MV-4-11 (cell line): ENCODE measurements around the gene STAT3.
"Not testable (repeated sequence)": the region's sequence is repeated elsewhere in the genome, so short reads cannot be mapped to it uniquely, and the experiment has no call there.

Source experiments
- DNase-seq: peaks from one replicate; lab custom pipeline; 2025; lab: John Stamatoyannopoulos, UW

STAT3 gene

GRCh38 chr17:42346481-42346880 is 41.8 kb downstream of the STAT3 start:
- DNase-seq, result no peak

- DNase-seq, result peak; percentile 13
Observed at GRCh38 chr17:42345396-42346073, 42.7 kb downstream of the STAT3 start.

- DNase-seq, result peak; percentile 87
Observed at GRCh38 chr17:42342242-42343008, 45.8 kb downstream of the STAT3 start.

- no peak for DNase-seq
Observed at GRCh38 chr17:42341568-42341967, 46.7 kb downstream of the STAT3 start.

- no peak for DNase-seq
Observed at GRCh38 chr17:42340691-42341127, 47.5 kb downstream of the STAT3 start.

- DNase-seq, result no peak
Observed at GRCh38 chr17:42339221-42339620, 49.0 kb downstream of the STAT3 start.

- DNase-seq, result no peak
Observed at GRCh38 chr17:42338427-42338985, 49.7 kb downstream of the STAT3 start.

GRCh38 chr17:42337442-42337841 is 50.8 kb downstream of the STAT3 start:
- DNase-seq, result peak; percentile 97

GRCh38 chr17:42334677-42335076 is 53.6 kb downstream of the STAT3 start:
- DNase-seq, result no peak

- DNase-seq, result no peak
Observed at GRCh38 chr17:42333053-42333452, 55.2 kb downstream of the STAT3 start.

- no peak for DNase-seq
Observed at GRCh38 chr17:42329025-42329976, 58.9 kb downstream of the STAT3 start.

GRCh38 chr17:42325026-42325425 is 63.2 kb downstream of the STAT3 start:
- no peak for DNase-seq

- no peak for DNase-seq
Observed at GRCh38 chr17:42323268-42323773, 64.9 kb downstream of the STAT3 start.

- peak; percentile 86 for DNase-seq
Observed at GRCh38 chr17:42322382-42323267, 65.6 kb downstream of the STAT3 start.

GRCh38 chr17:42321555-42321954 is 66.7 kb downstream of the STAT3 start:
- DNase-seq, result no peak

- not testable (repeated sequence) for DNase-seq
Observed at GRCh38 chr17:42317967-42318366, 70.3 kb downstream of the STAT3 start.

- DNase-seq, result no peak
Observed at GRCh38 chr17:42317266-42317845, 70.9 kb downstream of the STAT3 start.

- no peak for DNase-seq
Observed at GRCh38 chr17:42316755-42317154, 71.5 kb downstream of the STAT3 start.

GRCh38 chr17:42315402-42316156 is 72.7 kb downstream of the STAT3 start:
- peak; percentile 41 for DNase-seq
